SU-DHL-6 (cell line): Measurements from ENCODE around the gene CALCR.

Experiments
- CTCF ChIP-seq: fragments of 200-600 bp; sonication (generic); IDR thresholded peaks from one replicate; pipeline ENCODE4 v1.5.1; 2017; ENCODE audit warnings: antibody characterized with exemption, mild to moderate bottlenecking, low read length, moderate library complexity; ENCODE audit not compliant: insufficient read depth, poor library complexity, severe bottlenecking
- EZH2phosphoT487 ChIP-seq: fragments of 200-600 bp; sonication (generic), shearing (Covaris generic); conservative IDR thresholded peaks from 2 replicates; pipeline ENCODE4 v1.6.1; 2018; ENCODE audit warnings: mild to moderate bottlenecking, antibody characterized with exemption, low read length, moderate library complexity, mixed read lengths

- TF ChIP-seq CTCF (no peak), EZH2phosphoT487 (no peak)
Observed at GRCh38 chr7:93503088-93503487, 71.4 kb downstream of the CALCR start.
